Stimulated activated CD8-positive, alpha-beta memory T cell treated with anti-CD3 and anti-CD28 coated beads, Interleukin-2, amount 100 ng/mL, for 1 hour (primary cell): ENCODE data around the gene KCNK16.
"Not testable (repeated sequence)": the region's sequence is repeated elsewhere in the genome, so short reads cannot be mapped to it uniquely, and the experiment has no call there.

ENCODE experiments used
- DNase-seq, 2 donors: peaks; one replicate each; pipeline ENCODE4 v3.0.0-alpha.2; 2020; ENCODE audit warnings: low read depth in 2 of 2

Gene KCNK16

GRCh38 chr6:39309942-39310531, 12.5 kb downstream of the KCNK16 start:
- DNase-seq, result peak in 1 of 2 donors; percentile 17

- no peak for DNase-seq
Measured at GRCh38 chr6:39307462-39307861, 15.0 kb downstream of the KCNK16 start.

- no peak for DNase-seq
Measured at GRCh38 chr6:39304951-39305350, 17.6 kb downstream of the KCNK16 start.

DNA sequence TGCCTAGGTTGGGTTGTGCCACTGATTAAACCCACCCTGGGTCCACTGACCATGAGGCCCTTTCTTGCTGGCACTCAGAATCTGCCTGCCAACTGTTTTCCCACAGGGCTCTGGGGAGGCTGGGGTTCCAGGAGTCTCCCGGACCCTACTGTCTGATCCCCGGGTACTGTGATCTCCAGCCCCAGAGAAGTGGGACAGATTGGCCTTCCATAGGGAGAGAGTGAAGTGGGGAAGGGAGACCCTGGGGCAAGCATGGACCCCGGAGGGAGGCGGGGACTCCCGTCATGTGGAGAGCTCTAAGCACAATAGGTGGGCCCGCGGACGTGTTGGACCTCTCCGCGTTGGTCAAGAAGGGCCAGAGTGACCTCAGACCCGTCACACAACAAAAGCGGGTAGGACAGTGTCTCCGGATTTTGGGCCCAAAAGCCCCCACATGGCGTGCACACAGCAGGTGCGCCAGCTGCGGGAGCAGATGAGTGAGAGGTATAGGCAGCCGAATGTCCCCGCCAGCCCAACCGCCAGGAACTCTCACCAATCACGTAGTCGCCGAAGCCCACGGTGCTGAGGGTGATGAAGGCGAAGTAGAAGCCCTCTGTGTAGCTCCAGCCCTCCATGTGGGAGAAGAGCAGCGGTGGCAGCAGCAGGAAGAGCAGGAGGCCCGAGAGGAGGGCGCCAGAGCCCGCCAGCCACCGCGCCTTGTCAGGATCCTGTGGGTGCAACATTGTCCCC, 18.9 kb downstream of the KCNK16 start:
- DNase-seq, result no peak

DNA sequence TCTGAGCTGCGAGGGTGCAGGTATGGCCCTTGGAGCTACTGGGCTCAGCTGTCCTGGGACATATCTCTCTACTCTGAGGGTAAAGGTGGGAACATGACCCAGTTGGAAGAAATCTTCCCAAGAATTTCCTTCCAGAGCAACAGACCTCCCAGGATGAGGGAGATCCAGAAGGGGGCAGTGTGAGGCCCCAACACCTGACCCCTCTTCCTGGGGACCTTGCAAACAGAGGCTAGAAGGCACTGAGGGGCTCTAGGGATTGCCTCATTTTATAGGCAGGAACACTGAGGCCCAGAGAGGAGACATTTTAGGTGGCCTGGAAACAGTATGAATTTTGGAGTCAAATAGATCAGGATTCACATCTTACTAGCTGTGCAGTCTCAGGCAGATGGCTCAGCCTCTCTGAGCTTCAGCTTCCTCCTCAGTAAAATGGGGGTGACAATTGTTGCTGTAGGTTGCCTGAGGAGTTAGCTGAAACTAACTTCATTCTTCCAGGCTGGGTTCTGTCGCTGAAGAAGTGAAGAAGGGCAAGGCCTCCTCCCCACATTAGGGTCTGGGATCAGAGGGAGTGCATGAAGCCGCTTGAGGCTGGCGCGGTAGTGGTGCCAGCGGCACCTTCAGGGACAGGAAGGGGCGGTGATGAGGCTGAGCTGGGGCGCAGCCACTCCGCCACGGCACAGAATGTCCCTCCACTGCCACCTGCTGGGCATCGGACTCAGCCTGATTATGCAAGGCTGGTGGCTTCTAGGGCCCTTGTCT, 19.7 kb downstream of the KCNK16 start:
- DNase-seq, result peak; percentile 69 to 73

DNA sequence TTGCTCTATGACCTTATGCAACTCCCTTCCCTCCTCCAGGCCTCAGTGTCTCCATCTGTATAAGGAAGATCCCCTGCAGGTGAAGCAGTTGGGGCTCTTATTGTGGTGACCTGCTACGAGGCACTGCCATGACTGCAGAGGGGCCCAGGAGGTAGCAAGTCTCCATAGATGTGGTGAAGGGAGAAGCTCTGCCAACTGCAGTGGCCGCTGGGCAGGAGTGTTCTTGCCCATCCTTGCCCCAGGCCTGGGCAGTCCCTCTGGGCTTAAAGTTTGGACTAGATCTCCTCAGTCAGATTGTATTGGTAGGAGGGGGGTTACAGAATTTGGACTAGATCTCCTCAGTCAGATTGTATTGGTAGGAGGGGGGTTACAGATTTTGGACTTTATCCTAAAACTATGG, 20.5 kb downstream of the KCNK16 start:
- no peak for DNase-seq

- no peak for DNase-seq
Measured at GRCh38 chr6:39301606-39302005, 20.9 kb downstream of the KCNK16 start.

DNA sequence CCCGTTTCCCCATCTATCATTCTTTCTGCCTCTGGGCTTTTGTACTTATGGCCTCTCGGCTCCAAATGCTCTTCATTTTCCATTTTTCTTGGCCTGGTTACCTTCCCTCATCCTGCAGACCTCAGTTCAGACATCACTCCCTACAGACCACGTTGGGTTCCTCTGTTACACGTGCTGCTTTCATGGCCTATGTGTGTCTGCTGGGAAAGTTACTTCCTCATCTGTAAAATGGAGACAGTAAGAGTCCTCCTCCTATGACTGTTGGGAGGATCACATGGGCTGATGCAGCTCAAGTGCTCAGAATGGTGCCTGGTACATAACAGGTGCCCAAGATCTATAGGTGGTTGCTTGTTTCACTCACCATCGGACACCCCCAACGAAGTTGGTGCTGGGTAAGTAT, 21.8 kb downstream of the KCNK16 start:
- DNase-seq, result no peak

DNA sequence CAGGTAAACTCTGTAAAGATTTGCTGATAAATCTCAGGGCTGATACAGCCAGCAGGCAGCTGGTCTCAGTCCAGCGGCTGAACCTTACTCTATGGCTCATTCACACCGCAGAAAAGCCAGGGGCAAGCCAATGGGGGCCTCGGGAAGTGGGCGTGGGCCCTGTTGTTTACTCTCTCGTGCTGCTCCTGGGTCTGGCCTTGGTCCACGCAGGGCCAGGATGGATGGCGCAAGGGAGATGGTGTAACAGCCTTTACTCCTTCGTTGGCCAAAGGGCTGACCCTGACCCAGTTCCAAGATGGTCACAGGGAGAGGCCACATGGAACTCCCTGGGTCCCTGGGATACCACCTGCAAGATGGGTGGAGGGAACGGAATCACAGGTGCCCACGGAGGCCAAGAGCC, 24.4 kb downstream of the KCNK16 start:
- DNase-seq, result no peak

- no peak for DNase-seq
Measured at GRCh38 chr6:39296745-39297640, 25.5 kb downstream of the KCNK16 start.

- DNase-seq, result no peak
Measured at GRCh38 chr6:39295611-39296011, 26.9 kb downstream of the KCNK16 start.

DNA sequence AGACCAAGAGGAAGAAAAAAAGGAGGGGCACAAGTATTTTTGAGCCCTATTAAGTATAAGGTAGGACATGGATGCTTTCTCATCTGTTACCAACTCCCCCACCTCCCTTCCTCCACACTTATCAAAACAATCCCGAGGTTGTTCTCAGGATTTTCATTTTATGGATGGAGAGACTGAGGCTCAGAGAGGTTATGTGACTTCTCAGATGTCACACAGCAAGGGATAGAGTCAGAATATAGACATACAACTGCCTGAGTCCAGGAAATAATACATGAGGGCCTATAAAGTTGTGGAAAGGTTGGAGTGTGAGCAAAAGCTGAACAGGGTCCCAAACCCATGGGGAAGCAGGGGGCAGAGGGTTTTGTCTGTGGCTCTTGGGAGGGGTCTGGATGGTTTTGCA, 27.6 kb downstream of the KCNK16 start:
- no peak for DNase-seq

DNA sequence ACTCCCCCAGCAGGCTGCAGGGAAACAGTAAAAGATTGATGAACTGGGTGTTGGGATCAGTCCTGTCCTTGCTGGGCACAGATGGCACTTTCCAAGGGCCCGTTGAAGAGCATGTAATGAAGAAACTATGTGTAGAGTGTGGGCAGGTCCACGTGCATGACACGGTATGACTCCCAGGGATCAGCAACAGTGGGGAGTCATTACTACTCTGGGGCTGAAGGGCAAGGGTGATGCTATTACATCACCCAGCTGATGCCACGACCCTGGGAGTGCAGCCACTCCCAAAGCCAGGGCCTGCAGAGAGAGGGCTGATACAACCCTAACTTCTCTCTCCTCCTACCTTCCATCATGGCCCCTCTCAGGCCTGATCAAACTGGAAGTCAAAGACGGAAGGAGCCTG, 28.4 kb downstream of the KCNK16 start:
- no peak for DNase-seq

DNA sequence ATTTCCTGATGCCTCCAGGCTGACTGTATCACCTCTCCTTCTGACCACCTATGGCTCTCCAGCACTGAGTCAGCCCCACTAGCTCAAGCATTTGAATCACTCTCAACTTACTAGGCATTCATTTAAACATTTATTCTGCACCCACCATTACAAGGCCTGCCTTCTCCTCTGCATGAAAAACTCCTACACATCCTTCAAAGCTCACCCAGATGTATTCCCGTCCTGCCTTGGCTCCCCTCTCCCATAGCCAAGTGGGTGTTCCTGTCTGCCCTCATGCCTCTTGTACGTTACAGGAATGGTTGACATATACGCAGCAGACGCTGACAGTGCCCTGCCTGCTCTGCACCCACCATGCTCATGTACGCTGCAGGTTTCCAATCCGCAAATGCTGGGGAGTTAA, 29.9 kb downstream of the KCNK16 start:
- DNase-seq, result no peak

GRCh38 chr6:39289490-39289889, 33.0 kb downstream of the KCNK16 start:
- DNase-seq, result no peak

GRCh38 chr6:39287601-39288000, 34.9 kb downstream of the KCNK16 start:
- no peak for DNase-seq

DNA sequence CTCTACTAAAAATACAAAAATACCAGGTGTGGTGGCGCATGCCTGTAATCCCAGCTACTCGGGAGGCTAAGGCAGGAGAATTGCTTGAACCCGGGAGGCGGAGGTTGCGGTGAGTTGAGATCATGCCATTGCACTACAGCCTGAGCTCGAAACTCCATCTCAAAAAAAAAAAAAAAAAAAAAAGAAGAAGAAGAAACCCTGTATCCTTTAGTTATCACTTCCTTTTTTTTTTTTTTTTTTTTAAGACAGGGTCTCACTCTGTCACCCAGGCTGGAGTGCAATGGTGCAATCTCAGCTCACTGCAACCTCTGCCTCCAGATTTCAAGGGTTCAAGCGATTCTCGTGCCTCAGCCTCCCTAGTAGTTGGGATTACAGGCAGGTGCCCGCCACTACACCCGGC, 35.9 kb downstream of the KCNK16 start:
- DNase-seq, result not testable (repeated sequence)

DNA sequence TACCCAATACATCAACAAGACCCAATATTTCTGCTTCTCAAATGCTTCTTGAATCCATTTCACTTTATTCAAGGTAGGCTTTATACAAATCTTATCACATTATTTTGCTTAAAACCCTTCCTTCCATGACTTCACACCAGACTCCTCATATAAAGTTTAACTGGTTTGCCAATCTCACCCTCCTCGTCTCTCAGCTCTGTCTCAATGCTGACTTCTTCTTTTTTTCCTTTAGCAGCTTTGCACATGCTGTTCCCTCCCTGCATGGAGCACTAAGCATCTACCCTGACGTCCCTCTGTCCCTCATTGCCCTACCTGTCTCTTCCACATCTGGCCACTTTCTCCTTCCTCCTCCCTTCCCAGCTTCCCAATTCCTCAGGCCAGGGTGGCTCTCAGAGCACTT, 39.7 kb downstream of the KCNK16 start:
- DNase-seq, result no peak

DNA sequence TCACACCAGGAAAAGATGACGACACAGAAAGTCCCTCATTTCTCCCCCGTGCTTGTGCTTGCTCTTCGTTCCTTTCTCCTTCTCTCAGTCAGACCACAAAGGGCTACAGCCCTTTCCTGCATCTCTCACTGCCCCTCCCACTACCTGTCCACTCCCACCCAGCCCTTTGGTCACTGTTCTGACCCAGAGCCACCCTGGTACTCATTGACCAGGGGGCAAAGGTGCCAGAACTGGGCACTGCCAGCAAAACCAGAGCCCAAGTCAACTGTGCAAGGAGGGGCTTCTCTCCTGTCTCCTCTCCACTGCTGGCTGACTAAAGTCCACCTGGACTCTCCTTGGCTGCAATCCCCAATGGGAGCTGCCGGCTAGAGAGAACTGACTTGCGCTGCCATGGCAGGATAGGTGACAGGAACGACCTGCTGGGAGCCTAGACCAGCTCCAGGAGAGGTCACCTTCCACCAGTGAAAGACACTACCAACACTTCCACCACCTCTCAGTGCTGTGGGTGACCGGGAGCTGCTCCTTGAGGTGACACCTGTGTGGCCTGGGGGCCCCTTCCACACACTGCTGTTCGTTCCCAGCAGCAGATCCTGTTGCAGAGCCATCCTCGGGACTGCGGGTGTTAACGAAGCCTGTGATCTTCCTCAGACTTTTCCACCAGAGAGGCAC, 41.1 kb downstream of the KCNK16 start:
- no peak for DNase-seq

- no peak for DNase-seq
Measured at GRCh38 chr6:39280247-39280731, 42.2 kb downstream of the KCNK16 start.

- DNase-seq, result no peak
Measured at GRCh38 chr6:39279539-39279938, 43.0 kb downstream of the KCNK16 start.
